Ascending aorta (tissue), 2 donors: ENCODE data around the gene KRTAP10-10. TPM values are rescaled to one million over a fixed set of nuclear protein-coding genes. Genes with fewer than 3 reads are reported as not detected.

ENCODE experiments used
- DNase-seq, 2 donors: peaks; one replicate each; pipeline ENCODE4 v3.0.0-alpha.2; 2019; ENCODE audit warnings: low spot score in 2 of 2
- H3K27ac ChIP-seq, 2 donors: fragments of 200-600 bp; sonication (generic); one replicate each; pipeline ENCODE4 v1.5.1; 2016 to 2017; ENCODE audit warnings: mild to moderate bottlenecking in 1 of 2
- H3K27me3 ChIP-seq: fragments of 200-600 bp; sonication (generic); one replicate; pipeline ENCODE4 v1.5.1; 2017
- H3K36me3 ChIP-seq, 2 donors: fragments of 200-600 bp; sonication (generic); one replicate each; pipeline ENCODE4 v1.5.1; 2016
- H3K4me1 ChIP-seq, 2 donors: fragments of 200-600 bp; sonication (generic); one replicate each; pipeline ENCODE4 v1.5.1; 2016 to 2017; ENCODE audit warnings: mild to moderate bottlenecking in 1 of 2
- H3K4me3 ChIP-seq, 2 donors: fragments of 200-600 bp; sonication (generic); one replicate each; pipeline ENCODE4 v1.5.1; 2016 to 2017; ENCODE audit warnings: mild to moderate bottlenecking in 1 of 2
- H3K9me3 ChIP-seq, 2 donors: fragments of 200-600 bp; sonication (generic); one replicate each; pipeline ENCODE4 v1.5.1; 2016
- intact Hi-C: fragments of 100-400 bp; cut with DNase I; formaldehyde crosslinking; loops from one replicate; pipeline ENCODE4 v1.15.1; 2023
- total RNA-seq: library from RNA; depleted of rRNA; stranded (reverse); fragments of >200 nt; gene quantifications from one replicate; pipeline ENCODE4 v1.1.0, GENCODE V29; 2016
- TF ChIP-seq, protein P1 (sequence below), 3 experiments: fragments of 200-600 bp in 2 of 3; fragments of 450-650 bp in 1 of 3; sonication (generic) in 2 of 3; IDR thresholded peaks; one replicate each; pipeline ENCODE4 v1.5.1; 2016 to 2019; ENCODE audit warnings: antibody characterized with exemption in 3 of 3, mild to moderate bottlenecking in 1 of 3, moderate library complexity in 1 of 3

KRTAP10-10 gene
- total RNA-seq, 1 donor from 2014 or later = not detected

DNA sequence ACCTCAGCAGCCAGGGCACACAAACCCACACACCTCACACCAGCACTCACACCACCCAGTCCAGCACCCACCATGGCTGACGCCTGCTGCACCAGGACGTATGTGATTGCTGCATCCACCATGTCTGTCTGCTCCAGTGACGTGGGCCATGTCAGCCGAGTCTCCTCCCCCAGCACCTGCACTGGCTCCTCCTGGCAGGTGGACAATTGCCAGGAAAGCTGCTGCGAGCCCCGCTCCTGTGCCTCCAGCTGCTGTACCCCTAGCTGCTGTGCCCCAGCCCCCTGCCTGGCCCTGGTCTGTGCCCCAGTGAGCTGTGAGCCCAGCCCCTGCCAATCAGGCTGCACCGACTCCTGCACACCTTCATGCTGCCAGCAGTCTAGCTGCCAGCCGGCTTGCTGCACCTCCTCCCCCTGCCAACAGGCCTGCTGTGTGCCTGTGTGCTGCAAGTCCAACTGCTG, 25.1 kb upstream of the KRTAP10-10 start, which contains the start of gene KRTAP10-8:
TSS of gene KRTAP10-8 (plus strand) at position 51 of the 458 bp plus-strand sequence. CDS start at position 73, 22 bp downstream.
- intact Hi-C loops = no loop called here
- H3K9me3 ChIP-seq = no peaks in the 10 kb centered on the region
- DNase-seq = no peak
- no peaks in the 10 kb centered on the region for H3K27me3 ChIP-seq
- no peaks in the 10 kb centered on the region for H3K36me3 ChIP-seq
- H3K4me1 ChIP-seq = no peaks in the 10 kb centered on the region
- no peak within 1 kb of the TSS for H3K4me3 ChIP-seq
- TF ChIP-seq, protein P1, sequence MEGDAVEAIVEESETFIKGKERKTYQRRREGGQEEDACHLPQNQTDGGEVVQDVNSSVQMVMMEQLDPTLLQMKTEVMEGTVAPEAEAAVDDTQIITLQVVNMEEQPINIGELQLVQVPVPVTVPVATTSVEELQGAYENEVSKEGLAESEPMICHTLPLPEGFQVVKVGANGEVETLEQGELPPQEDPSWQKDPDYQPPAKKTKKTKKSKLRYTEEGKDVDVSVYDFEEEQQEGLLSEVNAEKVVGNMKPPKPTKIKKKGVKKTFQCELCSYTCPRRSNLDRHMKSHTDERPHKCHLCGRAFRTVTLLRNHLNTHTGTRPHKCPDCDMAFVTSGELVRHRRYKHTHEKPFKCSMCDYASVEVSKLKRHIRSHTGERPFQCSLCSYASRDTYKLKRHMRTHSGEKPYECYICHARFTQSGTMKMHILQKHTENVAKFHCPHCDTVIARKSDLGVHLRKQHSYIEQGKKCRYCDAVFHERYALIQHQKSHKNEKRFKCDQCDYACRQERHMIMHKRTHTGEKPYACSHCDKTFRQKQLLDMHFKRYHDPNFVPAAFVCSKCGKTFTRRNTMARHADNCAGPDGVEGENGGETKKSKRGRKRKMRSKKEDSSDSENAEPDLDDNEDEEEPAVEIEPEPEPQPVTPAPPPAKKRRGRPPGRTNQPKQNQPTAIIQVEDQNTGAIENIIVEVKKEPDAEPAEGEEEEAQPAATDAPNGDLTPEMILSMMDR (IDR thresholded peaks at IDR 0.05) = no peak
- H3K27ac ChIP-seq = no peak within 1 kb of the TSS

DNA sequence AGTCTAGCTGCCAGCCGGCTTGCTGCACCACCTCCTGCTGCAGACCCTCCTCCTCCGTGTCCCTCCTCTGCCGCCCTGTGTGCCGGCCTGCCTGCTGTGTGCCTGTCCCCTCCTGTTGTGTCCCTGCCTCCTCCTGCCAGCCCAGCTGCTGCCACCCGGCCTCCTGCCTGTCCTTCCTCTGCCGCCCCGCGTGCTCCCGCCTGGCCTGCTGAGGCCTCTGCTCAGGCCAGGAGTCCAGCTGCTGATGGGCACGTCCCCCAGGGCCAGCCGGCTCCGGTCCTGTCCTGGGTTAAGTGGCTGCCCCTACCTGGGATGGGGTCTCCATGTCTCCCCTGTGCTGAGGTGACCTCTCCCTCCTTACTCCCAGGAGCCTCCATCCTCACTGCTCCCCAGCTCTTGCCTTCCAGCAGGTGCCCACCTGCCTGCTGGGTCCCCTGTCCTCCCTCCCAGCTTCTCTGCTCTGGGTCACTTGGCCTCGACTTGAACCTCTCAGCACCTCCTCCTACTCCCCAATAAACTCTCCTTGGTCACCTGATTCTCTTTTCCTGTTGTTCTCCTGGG, 24.4 kb upstream of the KRTAP10-10 start:
- H3K4me3 ChIP-seq = no peak overlapping the region
- H3K27ac ChIP-seq = no peak overlapping the region
- TF ChIP-seq, protein P1 (IDR thresholded peaks at IDR 0.05) = no peak
- no peak for DNase-seq
- H3K36me3 ChIP-seq = no peaks in the 10 kb centered on the region
- no peaks in the 10 kb centered on the region for H3K9me3 ChIP-seq
- intact Hi-C loops = no loop called here
- H3K4me1 ChIP-seq = no peaks in the 10 kb centered on the region
- no peaks in the 10 kb centered on the region for H3K27me3 ChIP-seq

DNA sequence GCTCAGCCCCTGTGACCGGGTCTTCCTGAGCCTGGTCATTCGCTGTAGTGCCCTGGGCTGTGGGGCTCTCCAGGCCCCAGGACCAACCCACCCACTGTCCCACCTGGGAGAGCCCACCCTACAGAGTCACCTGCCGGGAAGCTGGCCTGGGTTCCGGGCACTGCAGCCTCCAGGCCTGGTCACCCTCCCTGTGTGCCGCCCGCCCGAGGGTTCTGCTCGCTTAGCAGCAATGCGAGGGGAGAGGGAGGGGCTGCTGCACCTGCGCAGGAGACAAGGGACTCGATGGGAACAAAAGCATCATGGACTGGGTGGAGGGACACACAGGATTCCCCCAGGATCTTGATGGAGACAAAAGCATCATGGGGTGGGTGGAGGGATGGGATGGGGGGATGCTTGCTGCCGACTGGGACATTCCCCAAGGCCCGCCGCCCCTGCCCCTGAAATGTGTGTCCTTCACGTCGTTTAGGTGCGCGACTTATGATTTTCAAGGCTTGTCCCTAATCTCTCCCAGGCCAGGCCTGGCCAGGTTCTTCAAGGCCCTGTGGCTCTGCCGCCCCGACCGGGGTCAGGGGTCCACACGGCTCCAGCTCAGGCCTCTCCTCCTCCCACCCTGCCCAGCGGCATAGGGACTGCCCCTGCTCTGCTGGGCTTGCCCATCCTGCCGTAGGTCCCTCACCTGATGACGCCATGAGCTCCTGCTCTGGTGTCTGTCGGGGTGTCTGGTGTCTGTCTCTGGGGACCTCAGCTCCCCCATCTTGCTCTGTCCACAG, 23.6 kb upstream of the KRTAP10-10 start:
- Histone ChIP-seq H3K9me3 (no peaks in the 10 kb centered on the region), H3K27ac (no peak overlapping the region), H3K4me1 (no peaks in the 10 kb centered on the region), H3K36me3 (no peaks in the 10 kb centered on the region), H3K27me3 (no peaks in the 10 kb centered on the region), H3K4me3 (no peak overlapping the region)
- no peak for DNase-seq
- TF ChIP-seq, protein P1 (IDR thresholded peaks at IDR 0.05) = no peak
- intact Hi-C loops = no loop called here

DNA sequence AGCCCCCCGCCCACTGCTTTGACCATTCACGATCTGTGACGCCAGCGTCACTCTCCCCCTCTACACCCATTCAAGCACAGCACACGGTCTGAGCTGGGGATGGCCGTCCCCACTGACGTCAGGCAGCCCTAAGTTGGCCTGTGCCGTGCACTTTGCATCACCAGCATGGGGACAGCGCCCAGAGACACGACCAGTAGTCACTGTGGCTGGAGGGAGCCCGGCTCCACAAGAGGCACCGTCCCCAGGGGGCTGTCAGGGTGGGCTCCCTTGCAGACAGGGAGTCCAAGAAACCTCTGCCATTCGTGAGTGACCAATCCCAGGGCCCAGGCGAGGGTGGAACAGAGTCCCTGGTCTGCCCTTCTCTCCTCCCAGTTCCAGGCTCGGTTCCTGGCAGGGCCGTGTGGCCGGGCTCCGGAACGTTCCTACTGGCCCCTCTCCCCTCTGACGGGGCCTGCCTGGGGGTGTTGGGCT, 23.0 kb upstream of the KRTAP10-10 start:
- intact Hi-C loops = no loop called here
- no peak for DNase-seq
- Histone ChIP-seq H3K27me3 (no peaks in the 10 kb centered on the region), H3K36me3 (no peaks in the 10 kb centered on the region), H3K4me1 (no peaks in the 10 kb centered on the region), H3K4me3 (no peak overlapping the region), H3K9me3 (no peaks in the 10 kb centered on the region), H3K27ac (no peak overlapping the region)
- TF ChIP-seq, protein P1 (IDR thresholded peaks at IDR 0.05) = no peak

DNA sequence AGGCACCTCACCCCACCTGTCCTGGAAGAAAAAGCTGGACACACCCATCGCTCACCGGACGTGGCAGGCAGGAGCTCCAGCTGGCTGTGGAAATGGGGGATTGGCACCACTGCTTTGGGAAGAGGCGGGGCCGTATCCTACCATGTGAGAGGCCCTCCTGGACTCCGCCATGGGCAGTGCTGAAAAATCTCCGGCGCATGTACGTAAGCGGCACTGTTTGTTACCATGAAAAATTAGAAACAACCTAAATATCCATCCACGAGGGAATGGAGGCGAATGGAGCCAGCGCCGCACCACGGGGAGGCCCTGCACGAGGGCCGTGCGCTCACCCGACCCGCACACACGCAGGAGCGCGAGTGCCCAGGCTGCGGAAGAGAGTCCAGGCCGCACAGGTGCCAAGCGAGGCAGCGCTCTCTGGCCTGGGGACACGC, 22.2 kb upstream of the KRTAP10-10 start:
- H3K27me3 ChIP-seq = no peaks in the 10 kb centered on the region
- no peak overlapping the region for H3K27ac ChIP-seq
- H3K4me3 ChIP-seq = no peak overlapping the region
- TF ChIP-seq, protein P1 (IDR thresholded peaks at IDR 0.05) = no peak
- no peak for DNase-seq
- H3K9me3 ChIP-seq = no peaks in the 10 kb centered on the region
- H3K4me1 ChIP-seq = no peaks in the 10 kb centered on the region
- intact Hi-C loops = no loop called here
- H3K36me3 ChIP-seq = no peaks in the 10 kb centered on the region
